M059J (cell line): ENCODE measurements around the gene ADAMTS6. TPM values are rescaled to one million over a fixed set of nuclear protein-coding genes. Genes with fewer than 3 reads are reported as not detected.

Source experiments
- DNase-seq: peaks from one replicate; pipeline ENCODE4 v3.0.0-alpha.2; 2012; ENCODE audit warnings: low read depth
- total RNA-seq: library from RNA; depleted of rRNA; stranded (reverse); fragments of >200 nt; shearing (Covaris generic); gene quantifications from 2 replicates; pipeline ENCODE4 v1.2.3, GENCODE V29; 2014

The ADAMTS6 gene
- total RNA-seq, 1 experiment from 2014 or later = 16.5 TPM

GRCh38 chr5:65288657-65289056 lies 193.1 kb downstream of the ADAMTS6 start:
- DNase-seq = no peak

- DNase-seq = no peak
Measured at GRCh38 chr5:65279603-65280002, 202.1 kb downstream of the ADAMTS6 start.

DNA sequence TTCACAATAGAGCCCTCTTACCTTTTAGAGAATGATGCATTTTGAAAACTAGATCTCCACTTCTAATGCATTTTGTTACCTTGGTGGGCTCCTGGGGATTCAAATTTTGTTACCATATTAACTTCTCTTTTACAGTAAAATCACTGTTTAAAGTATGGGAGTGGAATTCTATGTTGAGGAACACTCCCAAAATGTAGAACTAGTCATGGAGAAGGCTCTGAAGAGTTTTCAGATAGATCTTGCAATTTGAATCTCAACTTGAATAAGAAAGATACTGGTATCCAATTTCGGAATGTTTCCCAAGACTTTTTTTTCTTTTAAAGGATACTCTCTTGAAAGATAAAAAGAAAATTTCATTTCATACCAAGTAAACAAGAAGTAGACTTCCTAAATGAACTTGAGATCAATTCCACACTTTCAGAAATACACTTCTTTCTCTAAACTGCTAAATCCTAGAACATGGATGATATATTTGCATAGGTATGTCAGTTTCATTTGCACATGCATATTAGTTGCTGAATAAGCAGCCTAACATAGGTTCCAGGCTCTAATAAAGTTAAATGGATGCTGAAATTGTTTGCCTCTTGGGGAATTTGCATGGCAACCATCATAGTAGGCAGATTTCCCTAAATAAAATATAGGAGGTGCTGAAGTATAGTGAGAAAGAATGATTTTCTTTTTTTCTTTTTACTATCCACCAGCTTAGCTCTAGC lies 205.4 kb downstream of the ADAMTS6 start:
- no peak for DNase-seq

DNA sequence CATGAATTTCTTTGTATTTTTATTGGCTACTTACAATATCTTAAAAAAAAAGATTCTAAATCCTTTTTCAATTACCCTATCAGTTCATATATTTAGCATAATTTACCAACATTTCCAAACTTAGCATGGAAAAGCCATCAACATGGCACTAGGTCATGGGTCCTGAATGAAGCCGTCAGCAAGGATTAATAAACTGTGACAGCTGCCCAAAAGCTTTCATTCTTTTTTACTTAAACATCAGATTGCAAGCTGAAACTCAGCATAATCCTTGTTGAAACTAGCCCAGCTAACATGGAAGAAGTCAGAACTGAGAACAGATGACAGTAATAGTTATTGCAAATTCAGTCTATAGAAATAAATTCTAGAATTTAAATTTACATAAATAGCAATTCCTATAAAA lies 209.8 kb downstream of the ADAMTS6 start:
- no peak for DNase-seq

GRCh38 chr5:65268525-65268924 lies 213.2 kb downstream of the ADAMTS6 start:
- DNase-seq = no peak

- DNase-seq = no peak
Measured at GRCh38 chr5:65264420-65264819, 217.3 kb downstream of the ADAMTS6 start.

- DNase-seq = peak; percentile 6
Measured at GRCh38 chr5:65263321-65263720, 218.4 kb downstream of the ADAMTS6 start.

- peak; percentile 88 for DNase-seq
Measured at GRCh38 chr5:65262649-65263059, 219.1 kb downstream of the ADAMTS6 start.

- DNase-seq = peak; percentile 50
Measured at GRCh38 chr5:65262096-65262495, 219.6 kb downstream of the ADAMTS6 start.

DNA sequence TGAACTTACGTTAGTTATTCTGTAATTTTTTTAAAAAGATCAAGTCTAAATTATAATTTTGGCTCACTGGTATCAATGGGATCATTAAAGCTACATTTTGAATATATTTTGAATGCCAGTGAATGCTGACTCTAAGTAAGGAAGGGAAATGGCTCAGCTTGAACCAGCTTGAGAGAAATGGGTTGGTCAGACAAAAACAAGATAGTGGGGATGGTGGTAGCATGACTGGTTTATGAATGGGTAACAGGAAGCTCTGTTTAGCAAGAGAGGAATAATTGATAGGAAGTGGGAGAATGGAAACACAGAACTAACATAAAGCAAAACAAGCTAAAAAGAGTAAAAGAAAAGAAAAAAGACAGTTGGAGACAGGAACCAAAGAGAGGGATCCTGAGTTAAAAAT lies 220.2 kb downstream of the ADAMTS6 start:
- DNase-seq = no peak

DNA sequence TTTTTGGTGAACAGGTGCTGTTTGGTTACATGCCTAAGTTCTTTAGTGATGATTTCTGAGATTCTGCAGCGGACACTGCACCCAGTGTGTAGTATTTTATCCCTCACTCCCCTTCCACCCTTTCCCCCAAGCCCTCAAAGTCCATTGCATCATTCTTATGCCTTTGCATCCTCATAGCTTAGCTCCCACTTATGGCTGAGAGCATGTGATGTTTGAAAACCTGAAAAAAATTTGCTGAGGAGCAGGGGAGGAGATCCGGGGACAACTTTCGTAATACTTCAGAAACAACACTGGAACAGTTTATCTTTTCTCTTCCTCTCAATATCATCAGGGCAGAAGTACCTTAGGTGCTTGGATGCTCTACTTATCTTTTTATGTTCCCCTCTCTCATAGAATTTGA lies 226.4 kb downstream of the ADAMTS6 start:
- no peak for DNase-seq

DNA sequence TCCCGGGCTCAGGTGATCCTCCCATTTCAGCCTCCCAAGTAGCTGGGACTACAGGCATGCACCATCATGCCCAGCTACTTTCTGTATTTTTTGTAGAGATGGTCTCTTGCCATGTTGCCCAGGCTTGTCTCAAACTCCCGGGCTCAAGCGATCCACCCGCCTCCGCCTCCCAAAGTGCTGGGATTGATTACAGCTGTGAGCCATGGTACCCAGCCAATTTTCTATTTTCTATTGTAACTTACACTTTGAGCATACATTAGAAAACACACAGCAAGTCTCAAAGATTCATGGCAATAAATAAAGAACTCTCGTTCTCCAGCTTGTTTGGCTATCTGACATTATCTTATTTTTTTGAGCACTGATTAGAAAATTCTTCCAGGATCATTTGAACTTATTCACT lies 228.7 kb downstream of the ADAMTS6 start:
- DNase-seq = no peak

DNA sequence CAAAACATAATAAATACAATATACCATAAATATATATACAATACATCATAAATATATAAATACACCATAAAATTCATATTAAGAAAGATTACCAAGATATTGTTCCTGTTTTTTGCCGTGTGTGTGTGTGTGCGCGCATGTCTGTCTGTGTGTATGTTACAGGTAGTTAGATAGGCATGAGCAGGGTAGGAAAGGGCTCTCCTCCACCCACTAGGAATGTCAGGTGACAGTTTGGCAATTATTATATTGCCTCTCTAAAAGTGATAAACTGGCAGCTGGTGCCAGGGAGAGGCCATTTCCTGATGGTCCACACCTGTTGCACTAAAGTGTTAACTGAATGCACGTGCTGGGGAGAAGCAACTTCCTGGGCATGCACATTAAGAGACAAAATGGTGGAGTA lies 232.8 kb downstream of the ADAMTS6 start:
- DNase-seq = no peak

DNA sequence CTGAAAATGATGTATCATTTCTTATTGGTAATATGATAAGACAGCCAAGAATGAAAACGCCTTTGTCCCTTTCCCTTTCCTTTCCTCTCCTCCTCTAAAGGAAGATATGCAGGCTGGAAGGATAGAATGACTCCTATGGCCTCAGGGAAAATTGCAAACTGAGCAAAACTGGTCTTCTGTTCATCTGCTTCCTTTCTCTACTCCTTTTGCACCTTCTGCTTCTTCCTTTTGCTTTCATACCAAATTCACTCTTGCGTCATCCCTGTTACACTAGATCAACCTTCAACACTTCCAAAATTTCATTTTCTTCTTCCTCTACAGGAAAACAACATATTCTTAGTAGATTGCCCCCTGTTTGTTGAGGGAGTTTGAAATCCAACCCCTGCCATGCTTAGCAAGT lies 234.1 kb downstream of the ADAMTS6 start:
- DNase-seq = peak; percentile 40

GRCh38 chr5:65246741-65247140 lies 235.0 kb downstream of the ADAMTS6 start:
- DNase-seq = no peak

GRCh38 chr5:65244031-65244430 lies 237.7 kb downstream of the ADAMTS6 start:
- DNase-seq = no peak

DNA sequence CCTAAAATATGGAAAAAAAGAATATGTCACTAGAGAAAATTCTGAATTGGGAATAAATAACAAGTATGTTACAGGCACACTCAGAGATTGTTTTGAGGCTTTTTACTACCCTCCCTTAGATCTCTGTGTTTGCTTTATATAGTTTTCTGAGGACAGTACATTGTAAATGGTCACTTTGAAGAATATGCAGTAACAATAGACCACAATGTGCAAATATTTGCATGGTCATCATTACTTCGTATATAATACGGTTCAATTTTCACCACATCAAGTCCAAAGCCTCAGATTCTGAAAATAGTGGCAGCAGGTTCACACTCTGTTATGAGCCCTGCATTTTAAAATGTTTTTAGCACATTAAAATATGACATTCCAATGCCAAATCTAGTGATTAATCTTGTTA lies 238.6 kb downstream of the ADAMTS6 start:
- DNase-seq = no peak

DNA sequence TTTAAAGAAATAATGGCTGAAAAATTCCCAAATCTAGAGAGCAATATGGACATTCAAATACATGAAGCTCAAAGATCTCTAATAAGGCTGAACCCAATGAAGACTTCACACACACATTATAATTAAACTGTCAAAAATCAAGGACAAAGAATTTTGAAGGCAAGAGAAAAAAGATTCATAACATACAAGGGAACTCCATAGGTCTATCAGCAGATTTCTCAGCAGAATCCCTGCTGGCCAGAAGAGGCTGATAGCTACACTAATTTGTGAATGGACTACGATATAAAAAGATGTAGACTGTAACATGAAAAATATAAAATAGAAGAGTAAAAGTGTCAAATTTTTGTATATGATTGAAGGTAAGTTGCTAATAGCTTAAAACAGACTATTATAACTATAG lies 251.9 kb downstream of the ADAMTS6 start:
- no peak for DNase-seq

- DNase-seq = peak; percentile 45
Measured at GRCh38 chr5:65213921-65214525, 267.7 kb downstream of the ADAMTS6 start.

- peak; percentile 92 for DNase-seq
Measured at GRCh38 chr5:65209341-65209740, 272.4 kb downstream of the ADAMTS6 start.

GRCh38 chr5:65204966-65205365 lies 276.8 kb downstream of the ADAMTS6 start:
- DNase-seq = no peak

- peak; percentile 77 for DNase-seq
Measured at GRCh38 chr5:65203746-65204145, 278.0 kb downstream of the ADAMTS6 start.

GRCh38 chr5:65199993-65200675 lies 281.6 kb downstream of the ADAMTS6 start:
- DNase-seq = peak; percentile 76
